ENCODE data around the gene KIF21A.
"Not testable (repeated sequence)": the region's sequence is repeated elsewhere in the genome, so short reads cannot be mapped to it uniquely, and the experiment has no call there.

The KIF21A gene

GRCh38 chr12:39443081-39443928 lies at the start of gene KIF21A:
Gene KIF21A (minus strand): TSS chr12:39443120. CDS start chr12:39442970, 150 bp downstream.
- peak; percentile 92 for DNase-seq

- DNase-seq = no peak
Observed at GRCh38 chr12:39490500-39491282, 47.8 kb upstream of the KIF21A start.

DNA sequence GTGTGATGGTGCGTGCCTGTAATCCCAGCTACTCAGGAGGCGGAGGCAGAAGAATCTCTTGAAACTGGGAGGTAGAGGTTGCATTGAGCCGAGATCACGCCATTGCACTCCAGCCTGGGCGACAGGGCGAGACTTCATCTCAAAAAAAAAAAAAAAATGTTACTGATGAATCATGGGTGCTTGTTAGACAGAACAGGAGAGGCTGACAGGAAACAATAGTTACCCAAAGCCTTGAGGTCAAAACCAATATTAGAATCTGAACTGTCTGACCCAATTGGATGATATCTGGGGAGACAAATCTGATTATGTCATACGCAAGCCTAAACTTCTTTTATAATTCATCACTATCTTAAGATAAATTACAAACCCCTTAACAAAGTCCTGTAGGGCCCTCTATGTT lies 40.7 kb upstream of the KIF21A start:
- DNase-seq = no peak

DNA sequence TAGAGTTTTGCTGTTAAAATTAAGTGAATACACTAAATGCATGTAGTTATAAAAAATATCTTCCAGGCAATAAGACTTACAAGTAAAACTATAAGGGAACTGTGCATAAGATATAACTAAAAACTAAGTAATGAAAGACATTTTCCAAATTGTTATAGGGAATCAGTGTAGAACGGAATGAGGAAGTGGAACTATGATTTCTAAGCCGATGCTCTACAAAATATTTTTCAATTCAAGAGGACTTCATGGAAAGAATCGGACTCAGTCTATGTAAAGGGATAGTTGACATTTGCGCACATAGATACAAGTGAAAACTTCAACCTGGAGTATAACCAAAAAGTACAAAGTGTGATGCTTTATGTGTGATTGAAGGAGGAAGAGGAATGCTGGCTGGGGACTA lies 40.1 kb upstream of the KIF21A start:
- DNase-seq = no peak

- no peak for DNase-seq
Observed at GRCh38 chr12:39476894-39477293, 34.0 kb upstream of the KIF21A start.

- no peak for DNase-seq
Observed at GRCh38 chr12:39476121-39476520, 33.2 kb upstream of the KIF21A start.

GRCh38 chr12:39475136-39475535 lies 32.2 kb upstream of the KIF21A start:
- not testable (repeated sequence) for DNase-seq

DNA sequence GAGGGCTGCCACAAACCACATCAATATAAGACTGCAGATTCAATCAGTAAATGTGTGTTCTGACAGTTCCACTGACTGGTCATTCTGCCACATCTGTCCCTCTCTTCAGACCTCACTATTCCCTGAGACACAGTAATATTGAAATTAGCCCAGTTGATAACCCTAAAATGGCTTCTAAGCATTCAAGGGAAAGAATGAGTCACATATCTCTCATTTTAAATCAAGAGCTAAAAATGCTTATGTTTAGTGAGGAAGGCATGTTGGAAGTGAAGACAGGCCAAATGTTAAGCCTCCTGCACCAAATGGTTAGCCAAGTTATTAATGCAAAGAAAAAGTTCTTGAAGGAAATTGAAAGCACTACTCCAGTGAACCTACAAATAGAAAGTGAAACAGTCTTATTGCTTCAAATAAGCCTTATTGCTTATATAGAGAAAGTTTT lies 24.5 kb upstream of the KIF21A start:
- DNase-seq = peak; percentile 17

GRCh38 chr12:39464976-39465695 lies 22.2 kb upstream of the KIF21A start:
- DNase-seq = no peak

- DNase-seq = no peak
Observed at GRCh38 chr12:39461059-39461458, 18.1 kb upstream of the KIF21A start.

DNA sequence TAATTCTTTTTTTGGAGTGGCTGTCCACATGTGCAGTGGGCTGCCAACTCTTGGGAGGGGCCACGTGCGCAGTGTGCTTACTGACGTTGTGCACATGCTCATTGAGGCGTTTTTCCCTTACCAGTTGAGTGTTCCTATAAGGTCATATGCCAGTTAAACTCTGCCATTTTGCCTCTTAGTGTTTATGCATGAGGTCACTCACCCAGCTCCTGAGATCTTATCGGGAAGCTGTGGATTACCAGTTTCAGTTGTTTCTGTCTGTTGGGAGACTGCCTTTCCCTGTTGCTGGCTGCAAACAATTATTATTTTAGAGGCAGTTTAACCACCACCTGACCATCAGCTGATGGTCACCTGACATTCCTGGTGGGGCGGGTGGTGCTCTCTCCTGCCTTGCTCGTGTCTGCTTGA lies 16.1 kb upstream of the KIF21A start:
- no peak for DNase-seq

DNA sequence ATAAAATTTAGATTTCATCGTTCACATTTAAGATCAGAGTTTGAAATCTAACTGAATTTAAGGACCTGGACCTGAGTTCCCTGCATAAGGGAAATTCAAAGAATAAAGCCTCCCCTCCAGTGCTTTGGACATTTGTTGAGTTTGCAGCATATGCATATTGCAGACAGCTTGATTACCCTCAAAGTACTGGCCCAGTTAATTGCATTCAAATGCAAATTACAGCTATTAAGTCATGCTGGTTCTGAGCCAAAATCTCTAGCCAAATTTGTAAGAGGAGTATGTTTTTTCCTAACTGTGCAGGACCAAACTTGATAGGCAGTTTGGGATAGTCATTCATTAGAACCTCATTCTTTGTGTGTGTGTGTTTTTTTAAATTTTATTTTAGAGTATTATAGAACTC lies 9.1 kb upstream of the KIF21A start:
- DNase-seq = no peak

DNA sequence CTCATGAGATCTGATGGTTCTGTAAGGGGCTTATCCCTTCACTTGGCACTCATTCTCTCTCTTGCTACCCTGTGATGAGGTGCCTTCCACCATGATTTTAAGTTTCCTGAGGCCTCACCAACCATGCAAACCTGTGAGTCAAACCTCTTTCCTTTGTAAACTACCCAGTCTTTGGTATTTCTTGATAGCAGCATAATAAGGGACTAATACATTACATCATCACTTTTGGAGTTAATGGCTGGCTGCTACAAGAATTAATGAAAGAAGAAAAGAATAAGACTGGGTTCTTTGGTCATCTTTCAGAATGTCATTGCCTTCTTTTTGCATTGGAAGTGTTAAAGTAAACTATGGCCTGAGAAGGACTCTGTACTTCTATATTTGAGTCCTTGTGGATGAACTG lies 5.1 kb upstream of the KIF21A start:
- no peak for DNase-seq

DNA sequence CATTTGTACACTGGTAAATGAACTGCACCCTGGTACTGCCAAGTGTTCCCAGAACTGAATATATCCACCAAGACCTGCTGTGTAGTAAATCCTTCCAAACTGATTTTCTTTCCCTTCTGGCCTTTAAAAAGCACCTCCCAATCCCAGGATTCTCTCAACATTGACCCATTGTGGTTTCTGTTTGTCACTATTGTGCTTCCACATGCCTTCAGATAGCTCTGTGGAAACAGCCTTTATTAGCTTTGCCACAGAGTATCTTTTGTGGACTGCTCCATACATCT lies 949 bp upstream of the KIF21A start:
- no peak for DNase-seq

DNA sequence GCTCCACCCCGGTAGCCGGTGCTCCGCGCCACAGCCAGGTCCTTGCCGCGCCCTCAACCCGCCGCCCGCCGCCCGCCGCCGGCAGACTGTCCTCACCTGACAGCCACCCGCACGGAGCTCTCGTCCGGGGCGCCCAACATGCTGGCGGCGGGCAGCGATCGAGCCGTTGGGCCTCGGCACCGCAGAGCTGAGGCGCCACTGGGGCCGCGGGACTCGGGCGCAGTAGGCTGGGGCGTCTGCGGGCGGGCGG lies 164 bp downstream of the KIF21A start:
- DNase-seq = no peak

- DNase-seq = peak; percentile 64
Observed at GRCh38 chr12:39441963-39442830, 723 bp downstream of the KIF21A start.

GRCh38 chr12:39441189-39441962 lies 1.5 kb downstream of the KIF21A start:
- no peak for DNase-seq

GRCh38 chr12:39440781-39441180 lies 2.1 kb downstream of the KIF21A start:
- no peak for DNase-seq

GRCh38 chr12:39440101-39440500 lies 2.8 kb downstream of the KIF21A start:
- DNase-seq = no peak

DNA sequence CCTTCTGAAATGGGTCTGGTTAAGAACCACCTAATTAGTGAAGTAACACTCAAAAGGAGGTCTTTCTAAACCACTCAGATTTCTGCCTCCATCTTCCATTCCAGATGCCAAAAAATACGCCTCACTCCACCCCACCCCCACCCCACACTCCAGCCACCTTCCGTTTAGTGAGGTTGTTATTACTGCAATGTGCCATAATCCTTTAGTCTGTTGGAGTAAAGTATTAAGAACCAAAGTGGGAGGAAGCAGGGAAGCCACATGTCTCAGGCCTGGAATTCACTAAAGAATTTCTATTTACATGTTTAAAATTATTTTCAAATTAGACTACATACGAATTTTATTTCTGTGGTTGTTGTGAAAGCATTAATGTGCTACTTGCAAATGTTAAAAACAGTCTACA lies 7.4 kb downstream of the KIF21A start:
- no peak for DNase-seq

- no peak for DNase-seq
Observed at GRCh38 chr12:39431797-39432196, 11.1 kb downstream of the KIF21A start.
